Prostate gland (tissue), 2 donors: ENCODE measurements around the gene PLA2G4E. TPM values are rescaled to one million over a fixed set of nuclear protein-coding genes. Genes with fewer than 3 reads are reported as not detected.
A peak's percentile ranks its signal among the peaks of the same experiment; 100 is the strongest.

Experiments used
- DNase-seq: peaks from one replicate; pipeline ENCODE4 v3.0.0-alpha.2; 2019; ENCODE audit warnings: low spot score
- H3K27ac ChIP-seq, 2 donors: fragments of 200-600 bp; sonication (generic); 2 replicates each; pipeline ENCODE4 v1.5.1; 2017 to 2019
- H3K27me3 ChIP-seq: fragments of 200-600 bp; sonication (generic); replicated peaks from 2 replicates; pipeline ENCODE4 v1.5.1; 2019; ENCODE audit not compliant: insufficient read depth
- H3K36me3 ChIP-seq, 2 donors: fragments of 200-600 bp; sonication (generic); 1 replicate in 1 of 2; 2 replicates in 1 of 2; pipeline versions ENCODE4 v1.5.1 to v1.8.1; 2017 to 2019
- H3K4me1 ChIP-seq: fragments of 200-600 bp; sonication (generic); replicated peaks from 2 replicates; pipeline ENCODE4 v1.5.1; 2019
- H3K4me3 ChIP-seq, 2 donors: fragments of 200-600 bp; sonication (generic); 2 replicates each; pipeline ENCODE4 v1.5.1; 2017 to 2019
- H3K9me3 ChIP-seq: fragments of 200-600 bp; sonication (generic); 2 replicates; pipeline ENCODE4 v1.5.1; 2017
- CTCF ChIP-seq, 4 experiments: fragments of 200-600 bp in 2 of 4; fragments of 450-650 bp in 2 of 4; sonication (generic) in 2 of 4; IDR thresholded peaks; 1 replicate in 3 of 4; 2 replicates in 1 of 4; pipeline ENCODE4 v1.5.1; 2016 to 2019; ENCODE audit warnings: antibody characterized with exemption in 4 of 4, mild to moderate bottlenecking in 2 of 4, moderate library complexity in 2 of 4
- POLR2A ChIP-seq: fragments of 450-650 bp; IDR thresholded peaks from one replicate; pipeline ENCODE4 v1.6.1; 2016; ENCODE audit warnings: antibody characterized with exemption, mild to moderate bottlenecking
- POLR2AphosphoS5 ChIP-seq: sonication (generic); formaldehyde crosslinking; IDR thresholded peaks from one replicate; pipeline ENCODE4 v1.6.1; 2017; ENCODE audit warnings: antibody characterized with exemption
- WGBS: methylation state at CpG from one replicate; pipeline ENCODE4 v1.1.5; 2018; 5-methylcytosine and 5-hydroxymethylcytosine counted together
- intact Hi-C: fragments of 100-400 bp; cut with DNase I; formaldehyde crosslinking; loops from one replicate; pipeline ENCODE4 v1.14.2; 2022
- total RNA-seq, 2 donors: library from RNA; depleted of rRNA; stranded (reverse); fragments of >200 nt; gene quantifications; one replicate each; pipeline ENCODE4 v1.1.0, GENCODE V29; 2016

The PLA2G4E gene
- total RNA-seq, 2 donors from 2014 or later: 0.17 to 0.18 TPM

DNA sequence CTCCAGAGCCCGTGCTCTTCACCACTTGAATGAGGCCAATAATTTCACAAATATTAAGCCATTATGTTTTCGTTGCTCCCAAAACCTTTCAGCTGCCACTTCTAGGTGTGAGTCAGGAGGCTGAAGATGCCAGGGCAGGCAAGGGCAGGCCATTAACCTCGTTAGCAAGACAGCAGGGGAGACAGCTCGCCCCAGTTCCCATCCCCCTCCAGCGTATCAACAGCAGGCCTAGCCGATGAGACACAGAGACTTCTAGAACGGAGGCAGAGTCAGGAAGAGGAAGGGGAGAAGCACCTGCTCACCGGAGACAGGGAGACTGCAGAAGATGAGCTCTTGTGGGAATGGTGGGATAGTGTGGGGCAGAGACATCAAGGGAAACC, 28.0 kb upstream of the PLA2G4E start:
- Histone ChIP-seq H3K9me3 (no peaks in the 10 kb centered on the region), H3K4me1 (peaks cover 11% of the 10 kb centered on the region), H3K4me3 (no peak overlapping the region), H3K27ac (no peak overlapping the region), H3K36me3 (no peaks in the 10 kb centered on the region), H3K27me3 (no peaks in the 10 kb centered on the region)
- TF ChIP-seq CTCF (IDR thresholded peaks at IDR 0.05): no peak
- intact Hi-C loops: no loop called here
- DNase-seq: no peak
- 73% methylated on average over 8 of the region's 8 CpGs for WGBS

GRCh38 chr15:42048080-42048820, 27.4 kb upstream of the PLA2G4E start:
- no peak overlapping the region for H3K4me3 ChIP-seq
- TF ChIP-seq POLR2AphosphoS5 (no peak), CTCF (IDR thresholded peaks at IDR 0.05) (no peak), POLR2A (no peak)
- no peaks in the 10 kb centered on the region for H3K9me3 ChIP-seq
- no peak for DNase-seq
- 90% methylated on average over 9 of the region's 9 CpGs for WGBS
- no peaks in the 10 kb centered on the region for H3K36me3 ChIP-seq
- H3K27ac ChIP-seq: no peak overlapping the region
- peaks cover 8% of the 10 kb centered on the region for H3K4me1 ChIP-seq
- H3K27me3 ChIP-seq: no peaks in the 10 kb centered on the region
- intact Hi-C loops: no loop called here

GRCh38 chr15:42046597-42046996, 25.8 kb upstream of the PLA2G4E start:
- DNase-seq: peak; percentile 79

GRCh38 chr15:42045211-42045615, 24.4 kb upstream of the PLA2G4E start:
- no peak for DNase-seq
- H3K27me3 ChIP-seq: no peaks in the 10 kb centered on the region
- 22% methylated on average over 8 of the region's 8 CpGs for WGBS
- intact Hi-C loops: no loop called here
- no peak overlapping the region for H3K27ac ChIP-seq
- H3K4me3 ChIP-seq: no peak overlapping the region
- no peaks in the 10 kb centered on the region for H3K36me3 ChIP-seq
- peaks cover 4% of the 10 kb centered on the region for H3K4me1 ChIP-seq
- TF ChIP-seq CTCF (IDR thresholded peaks at IDR 0.05): no peak
- H3K9me3 ChIP-seq: no peaks in the 10 kb centered on the region

More at GRCh38 chr15:42046597-42046996, 25.8 kb upstream of the PLA2G4E start:
- Histone ChIP-seq H3K36me3 (no peaks in the 10 kb centered on the region), H3K4me3 (no peak overlapping the region), H3K27ac (peak overlapping the region; percentile 56 to 68), H3K27me3 (no peaks in the 10 kb centered on the region), H3K9me3 (no peaks in the 10 kb centered on the region), H3K4me1 (peaks cover 4% of the 10 kb centered on the region)
- intact Hi-C loops: no loop called here
- 52% methylated on average over 2 of the region's 2 CpGs for WGBS
- TF ChIP-seq POLR2A (no peak), POLR2AphosphoS5 (peak; percentile 94)

- peaks cover 4% of the 10 kb centered on the region for H3K4me1 ChIP-seq
- TF ChIP-seq CTCF (IDR thresholded peaks at IDR 0.05): no peak
- no peak for TF ChIP-seq POLR2AphosphoS5
- no peak for TF ChIP-seq POLR2A
- no peak for DNase-seq
- no peaks in the 10 kb centered on the region for H3K27me3 ChIP-seq
- H3K36me3 ChIP-seq: no peaks in the 10 kb centered on the region
- H3K9me3 ChIP-seq: no peaks in the 10 kb centered on the region
- intact Hi-C loops: no loop called here
- 92% methylated on average over 4 of the region's 5 CpGs for WGBS
- no peak overlapping the region for H3K4me3 ChIP-seq
- H3K27ac ChIP-seq: no peak overlapping the region
Observed at GRCh38 chr15:42042602-42043400, 22.0 kb upstream of the PLA2G4E start.
